Erythroblast (primary cell): ENCODE data around the gene ISG15.

Experiments
- GATA1 ChIP-seq: IDR thresholded peaks from 2 replicates; pipeline ENCODE4 v1.6.1; 2011; ENCODE audit warnings: low read depth, mild to moderate bottlenecking, control low read depth, low read length, moderate library complexity
- POLR2A ChIP-seq: IDR thresholded peaks from 2 replicates; pipeline ENCODE4 v1.6.1; 2011; ENCODE audit warnings: mild to moderate bottlenecking, low read length

DNA sequence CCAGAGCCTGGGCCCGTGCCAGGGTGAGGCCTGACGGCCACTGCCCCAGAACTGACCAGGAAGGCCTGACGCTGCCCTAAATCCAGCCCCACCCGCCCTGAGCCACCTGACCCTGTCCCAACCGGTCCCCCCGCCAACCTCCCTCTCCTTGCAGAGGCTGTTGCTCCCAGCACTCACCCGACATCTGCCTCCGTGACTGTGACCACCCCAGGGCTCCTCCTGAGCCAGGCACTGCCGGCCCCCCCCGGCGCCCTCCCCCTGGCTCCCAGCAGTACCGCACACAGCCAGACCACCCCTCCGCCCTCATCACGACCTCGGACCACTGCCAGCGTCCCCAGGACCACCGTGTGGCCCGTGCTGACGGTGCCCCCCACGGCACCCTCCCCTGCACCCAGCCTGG lies 32.9 kb downstream of the ISG15 start:
- TF ChIP-seq POLR2A (no peak), GATA1 (no peak)
